ENCODE measurements around the gene COL11A2. TPM values are rescaled to one million over a fixed set of nuclear protein-coding genes. Genes with fewer than 3 reads are reported as not detected.

Gene COL11A2
- total and polyA plus RNA-seq, 2 of the 13 experiments (the other 11 are each of a cell fraction or from before 2014, with no cell fraction given), result 0.55 TPM

DNA sequence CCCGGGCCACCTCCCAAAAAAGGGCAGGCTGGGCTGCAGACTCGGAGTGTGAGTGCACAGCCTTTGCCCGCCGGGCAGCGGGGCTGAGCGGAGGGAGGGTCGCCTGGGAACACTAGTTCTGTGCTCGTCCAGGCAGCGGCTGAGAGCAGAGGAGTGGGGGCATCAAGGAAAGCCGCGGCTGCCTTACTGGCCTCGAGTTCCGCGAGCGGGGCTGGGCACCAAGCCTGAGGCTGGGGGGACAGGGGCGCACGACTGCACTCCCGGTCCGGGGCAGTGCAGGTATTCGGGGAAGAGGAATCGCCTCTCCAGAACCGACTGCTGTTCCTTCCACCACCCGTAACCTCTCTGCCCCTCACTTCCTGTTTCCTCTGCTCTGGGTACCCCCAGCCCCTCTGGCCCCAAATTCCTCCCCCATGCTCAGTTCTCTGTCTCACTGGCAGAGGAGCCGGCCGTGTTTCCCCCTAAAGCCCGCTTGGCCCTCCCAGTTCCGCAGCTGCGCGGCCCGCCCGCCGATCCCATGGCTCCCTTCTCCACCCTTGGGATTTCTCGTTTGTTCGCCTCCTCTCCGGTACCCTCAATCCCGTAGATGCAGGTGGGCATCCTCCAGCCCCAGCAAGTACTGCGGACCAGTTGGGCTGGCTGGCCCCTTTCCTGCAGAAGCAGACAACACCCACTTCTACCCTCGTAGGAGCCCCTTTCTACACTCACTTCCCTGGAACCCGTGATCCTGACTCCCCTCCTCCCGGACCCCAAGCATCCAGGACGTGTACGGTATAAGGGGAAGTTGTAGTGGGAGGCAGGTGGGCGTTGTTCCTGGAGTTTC is 21.1 kb upstream of the COL11A2 start (continued):
- TF ChIP-seq, protein P1, sequence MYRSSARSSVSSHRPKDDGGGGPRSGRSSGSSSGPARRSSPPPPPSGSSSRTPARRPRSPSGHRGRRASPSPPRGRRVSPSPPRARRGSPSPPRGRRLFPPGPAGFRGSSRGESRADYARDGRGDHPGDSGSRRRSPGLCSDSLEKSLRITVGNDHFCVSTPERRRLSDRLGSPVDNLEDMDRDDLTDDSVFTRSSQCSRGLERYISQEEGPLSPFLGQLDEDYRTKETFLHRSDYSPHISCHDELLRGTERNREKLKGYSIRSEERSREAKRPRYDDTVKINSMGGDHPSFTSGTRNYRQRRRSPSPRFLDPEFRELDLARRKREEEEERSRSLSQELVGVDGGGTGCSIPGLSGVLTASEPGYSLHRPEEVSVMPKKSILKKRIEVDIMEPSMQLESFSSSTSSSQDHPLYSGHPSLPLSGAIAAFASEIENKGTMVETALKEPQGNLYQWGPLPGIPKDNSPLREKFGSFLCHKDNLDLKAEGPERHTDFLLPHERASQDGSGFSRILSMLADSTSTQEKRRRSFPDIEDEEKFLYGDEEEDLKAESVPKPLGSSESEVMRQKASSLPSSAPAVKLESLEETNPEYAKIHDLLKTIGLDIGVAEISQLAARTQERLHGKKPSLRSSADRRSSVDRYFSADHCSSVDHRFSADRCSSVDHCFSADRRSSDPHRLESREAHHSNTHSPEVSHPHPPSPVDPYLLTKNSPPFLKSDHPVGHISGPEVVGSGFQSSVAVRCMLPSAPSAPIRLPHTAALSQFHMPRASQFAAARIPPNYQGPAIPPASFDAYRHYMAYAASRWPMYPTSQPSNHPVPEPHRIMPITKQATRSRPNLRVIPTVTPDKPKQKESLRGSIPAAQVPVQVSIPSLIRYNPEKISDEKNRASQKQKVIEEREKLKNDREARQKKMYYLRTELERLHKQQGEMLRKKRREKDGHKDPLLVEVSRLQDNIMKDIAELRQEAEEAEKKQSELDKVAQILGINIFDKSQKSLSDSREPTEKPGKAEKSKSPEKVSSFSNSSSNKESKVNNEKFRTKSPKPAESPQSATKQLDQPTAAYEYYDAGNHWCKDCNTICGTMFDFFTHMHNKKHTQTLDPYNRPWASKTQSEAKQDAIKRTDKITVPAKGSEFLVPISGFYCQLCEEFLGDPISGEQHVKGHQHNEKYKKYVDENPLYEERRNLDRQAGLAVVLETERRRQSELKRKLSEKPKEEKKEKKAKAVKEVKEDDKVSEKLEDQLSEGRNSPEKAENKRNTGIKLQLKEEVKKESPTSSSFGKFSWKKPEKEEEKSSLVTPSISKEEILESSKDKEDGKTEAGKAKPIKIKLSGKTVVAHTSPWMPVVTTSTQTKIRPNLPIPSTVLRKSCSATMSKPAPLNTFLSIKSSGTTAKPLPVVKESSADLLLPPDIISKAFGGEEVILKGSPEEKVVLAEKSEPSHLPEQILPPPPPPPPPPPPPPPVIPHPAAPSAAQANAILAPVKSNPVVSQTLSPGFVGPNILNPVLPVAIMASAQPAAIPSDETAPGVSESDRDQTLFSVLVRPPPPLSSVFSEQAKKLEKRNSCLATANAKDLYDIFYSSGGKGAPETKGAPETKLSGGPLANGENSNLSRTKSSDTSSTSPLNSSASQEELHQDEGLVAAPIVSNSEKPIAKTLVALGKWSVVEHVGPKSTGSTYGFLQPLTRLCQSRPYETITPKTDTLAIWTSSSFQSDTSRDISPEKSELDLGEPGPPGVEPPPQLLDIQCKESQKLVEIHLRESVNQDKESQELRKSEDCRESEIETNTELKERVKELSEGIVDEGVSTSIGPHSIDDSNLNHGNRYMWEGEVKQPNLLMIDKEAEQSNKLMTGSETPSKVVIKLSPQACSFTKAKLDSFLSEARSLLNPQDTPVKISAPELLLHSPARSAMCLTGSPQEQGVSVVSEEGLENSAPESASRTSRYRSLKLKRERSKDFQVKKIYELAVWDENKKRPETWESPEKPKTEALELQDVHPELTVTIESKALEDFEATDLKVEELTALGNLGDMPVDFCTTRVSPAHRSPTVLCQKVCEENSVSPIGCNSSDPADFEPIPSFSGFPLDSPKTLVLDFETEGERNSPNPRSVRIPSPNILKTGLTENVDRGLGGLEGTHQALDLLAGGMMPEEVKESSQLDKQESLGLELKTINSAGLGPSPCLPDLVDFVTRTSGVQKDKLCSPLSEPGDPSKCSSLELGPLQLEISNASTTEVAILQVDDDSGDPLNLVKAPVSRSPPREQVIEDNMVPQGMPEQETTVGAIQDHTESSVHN (CRISPR knock-in tag; IDR thresholded peaks at IDR 0.05), result no peak
- TF ChIP-seq FOXA3 (CRISPR knock-in tag; IDR thresholded peaks at IDR 0.05) (no peak), PAWR (CRISPR knock-in tag; IDR thresholded peaks at IDR 0.05; ENCODE audit: borderline replicate concordance) (no peak), ZNF768 (CRISPR knock-in tag; IDR thresholded peaks at IDR 0.05) (no peak), ZNF576 (CRISPR knock-in tag; IDR thresholded peaks at IDR 0.05) (no peak), GZF1 (CRISPR knock-in tag; IDR thresholded peaks at IDR 0.05) (0 out of 2 replicates have a peak, but pooled peaks have one; percentile 16), RORA (CRISPR knock-in tag; IDR thresholded peaks at IDR 0.05) (no peak), RXRA (CRISPR knock-in tag; IDR thresholded peaks at IDR 0.05) (no peak), ZNF34 (CRISPR knock-in tag; IDR thresholded peaks at IDR 0.05; ENCODE audit: borderline replicate concordance) (no peak), ZMYM2 (CRISPR knock-in tag; IDR thresholded peaks at IDR 0.05) (no peak), ZNF44 (CRISPR knock-in tag; IDR thresholded peaks at IDR 0.05) (no peak)
- TF ChIP-seq, protein P2, sequence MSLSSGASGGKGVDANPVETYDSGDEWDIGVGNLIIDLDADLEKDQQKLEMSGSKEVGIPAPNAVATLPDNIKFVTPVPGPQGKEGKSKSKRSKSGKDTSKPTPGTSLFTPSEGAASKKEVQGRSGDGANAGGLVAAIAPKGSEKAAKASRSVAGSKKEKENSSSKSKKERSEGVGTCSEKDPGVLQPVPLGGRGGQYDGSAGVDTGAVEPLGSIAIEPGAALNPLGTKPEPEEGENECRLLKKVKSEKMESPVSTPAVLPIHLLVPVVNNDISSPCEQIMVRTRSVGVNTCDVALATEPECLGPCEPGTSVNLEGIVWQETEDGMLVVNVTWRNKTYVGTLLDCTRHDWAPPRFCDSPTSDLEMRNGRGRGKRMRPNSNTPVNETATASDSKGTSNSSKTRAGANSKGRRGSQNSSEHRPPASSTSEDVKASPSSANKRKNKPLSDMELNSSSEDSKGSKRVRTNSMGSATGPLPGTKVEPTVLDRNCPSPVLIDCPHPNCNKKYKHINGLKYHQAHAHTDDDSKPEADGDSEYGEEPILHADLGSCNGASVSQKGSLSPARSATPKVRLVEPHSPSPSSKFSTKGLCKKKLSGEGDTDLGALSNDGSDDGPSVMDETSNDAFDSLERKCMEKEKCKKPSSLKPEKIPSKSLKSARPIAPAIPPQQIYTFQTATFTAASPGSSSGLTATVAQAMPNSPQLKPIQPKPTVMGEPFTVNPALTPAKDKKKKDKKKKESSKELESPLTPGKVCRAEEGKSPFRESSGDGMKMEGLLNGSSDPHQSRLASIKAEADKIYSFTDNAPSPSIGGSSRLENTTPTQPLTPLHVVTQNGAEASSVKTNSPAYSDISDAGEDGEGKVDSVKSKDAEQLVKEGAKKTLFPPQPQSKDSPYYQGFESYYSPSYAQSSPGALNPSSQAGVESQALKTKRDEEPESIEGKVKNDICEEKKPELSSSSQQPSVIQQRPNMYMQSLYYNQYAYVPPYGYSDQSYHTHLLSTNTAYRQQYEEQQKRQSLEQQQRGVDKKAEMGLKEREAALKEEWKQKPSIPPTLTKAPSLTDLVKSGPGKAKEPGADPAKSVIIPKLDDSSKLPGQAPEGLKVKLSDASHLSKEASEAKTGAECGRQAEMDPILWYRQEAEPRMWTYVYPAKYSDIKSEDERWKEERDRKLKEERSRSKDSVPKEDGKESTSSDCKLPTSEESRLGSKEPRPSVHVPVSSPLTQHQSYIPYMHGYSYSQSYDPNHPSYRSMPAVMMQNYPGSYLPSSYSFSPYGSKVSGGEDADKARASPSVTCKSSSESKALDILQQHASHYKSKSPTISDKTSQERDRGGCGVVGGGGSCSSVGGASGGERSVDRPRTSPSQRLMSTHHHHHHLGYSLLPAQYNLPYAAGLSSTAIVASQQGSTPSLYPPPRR (CRISPR knock-in tag; IDR thresholded peaks at IDR 0.05; ENCODE audit: borderline replicate concordance), result no peak
- TF ChIP-seq, protein P3, sequence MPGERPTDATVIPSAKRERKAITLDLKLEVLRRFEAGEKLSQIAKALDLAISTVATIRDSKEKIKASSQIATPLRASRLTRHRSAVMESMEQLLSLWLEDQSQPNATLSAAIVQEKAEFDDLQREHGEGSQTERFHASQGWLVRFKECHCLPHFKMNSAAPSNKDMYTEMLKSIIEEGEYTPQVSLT (CRISPR knock-in tag; IDR thresholded peaks at IDR 0.05; ENCODE audit: borderline replicate concordance, low read depth), result no peak
